H1 (cell line): ENCODE data around the gene EWSR1. TPM values are rescaled to one million over a fixed set of nuclear protein-coding genes. Genes with fewer than 3 reads are reported as not detected.

Experiments
- CTCF ChIA-PET: fragments of 300-600 bp; sonication (Branson Sonifier 250); formaldehyde crosslinking; loops from one replicate; lab custom pipeline; 2021; ENCODE audit not compliant: partially characterized antibody; lab: Charles Lee
- POLR2A ChIA-PET: fragments of 300-600 bp; sonication (Branson Sonifier 250); formaldehyde crosslinking; loops from one replicate; lab custom pipeline; 2021; ENCODE audit warnings: inconsistent platforms; ENCODE audit not compliant: partially characterized antibody; lab: Charles Lee
- DNase-seq, 2 experiments: peaks; one replicate each; pipeline versions ENCODE4 v3.0.0 to v3.0.0-alpha.2; 2010 to 2022; ENCODE audit warnings: low spot score in 2 of 2, low read depth in 1 of 2, mixed read lengths in 1 of 2
- FAIRE-seq: peaks from 2 replicates; lab custom pipeline; 2011; peaks lifted over from hg19 to GRCh38; lab: Jason Lieb, UNC
- H2AFZ ChIP-seq: 2 replicates; pipeline ENCODE4 v1.8.1; 2012; ENCODE audit warnings: low read length, inconsistent platforms
- H2AK5ac ChIP-seq: 2 replicates; pipeline ENCODE4 v1.6.1; 2013; ENCODE audit warnings: low read depth, low read length
- H2BK120ac ChIP-seq: replicated peaks from 2 replicates; pipeline ENCODE3; 2013; ENCODE audit warnings: low read depth, low read length, inconsistent platforms
- H2BK12ac ChIP-seq: 2 replicates; pipeline ENCODE4 v1.6.1; 2013; ENCODE audit warnings: low read depth, low read length
- H2BK15ac ChIP-seq: 2 replicates; pipeline ENCODE4 v1.6.1; 2013; ENCODE audit warnings: low read length
- H2BK20ac ChIP-seq: 2 replicates; pipeline ENCODE4 v1.6.1; 2013; ENCODE audit warnings: low read length
- H2BK5ac ChIP-seq: 2 replicates; pipeline ENCODE4 v1.6.1; 2013; ENCODE audit warnings: low read depth, low read length
- H3K14ac ChIP-seq: 2 replicates; pipeline ENCODE4 v1.6.1; 2013; ENCODE audit warnings: inconsistent platforms; ENCODE audit not compliant: insufficient read length
- H3K18ac ChIP-seq: 2 replicates; pipeline ENCODE4 v1.6.1; 2013; ENCODE audit warnings: low read length; ENCODE audit errors: extremely low read depth
- H3K23ac ChIP-seq: 2 replicates; pipeline ENCODE4 v1.6.1; 2013; ENCODE audit warnings: inconsistent platforms; ENCODE audit not compliant: insufficient read length
- H3K23me2 ChIP-seq: 2 replicates; pipeline ENCODE4 v1.6.1; 2013; ENCODE audit warnings: low read depth, low read length
- H3K27ac ChIP-seq: 2 replicates; pipeline ENCODE4 v1.6.1; 2011; ENCODE audit warnings: low read depth, low read length, inconsistent platforms
- H3K27me3 ChIP-seq, 4 experiments: replicated peaks in 1 of 4; 1 replicate in 1 of 4; 2 replicates in 3 of 4; pipeline versions ENCODE4 v1.6.1 to v1.8.1; 2011 to 2013; ENCODE audit warnings: low read length in 3 of 4, mild to moderate bottlenecking in 3 of 4, inconsistent platforms in 2 of 4, mixed read lengths in 2 of 4, moderate library complexity in 1 of 4; ENCODE audit not compliant: control insufficient read depth in 3 of 4, insufficient read depth in 3 of 4; ENCODE audit errors: extremely low read depth in 1 of 4
- H3K36me3 ChIP-seq, 4 experiments: 2 replicates each; pipeline versions ENCODE4 v1.6.1 to v1.8.1; 2011 to 2013; ENCODE audit warnings: mild to moderate bottlenecking in 4 of 4, low read length in 3 of 4, moderate library complexity in 2 of 4, control low read depth in 1 of 4, inconsistent platforms in 1 of 4; ENCODE audit not compliant: insufficient read depth in 4 of 4, control insufficient read depth in 2 of 4
- H3K4ac ChIP-seq: replicated peaks from 2 replicates; pipeline ENCODE3; 2013; ENCODE audit warnings: low read length, low read depth, mixed read lengths, inconsistent platforms; ENCODE audit not compliant: insufficient read length
- H3K4me1 ChIP-seq, 4 experiments: replicated peaks in 1 of 4; 1 replicate in 1 of 4; 2 replicates in 3 of 4; pipeline versions ENCODE4 v1.6.1 to v1.8.1; 2011 to 2013; ENCODE audit warnings: low read length in 3 of 4, inconsistent platforms in 2 of 4, mixed read lengths in 1 of 4; ENCODE audit not compliant: insufficient read depth in 4 of 4, control insufficient read depth in 3 of 4
- H3K4me2 ChIP-seq, 2 experiments: 2 replicates each; pipeline versions ENCODE4 v1.6.1 to v1.8.1; 2011 to 2013; ENCODE audit warnings: low read depth in 2 of 2, low read length in 2 of 2, control low read depth in 1 of 2, inconsistent platforms in 1 of 2, mild to moderate bottlenecking in 1 of 2; ENCODE audit not compliant: insufficient read depth in 1 of 2
- H3K4me3 ChIP-seq, 4 experiments: fragments of 200-600, 300-600 bp in 1 of 4; sonication (generic), shearing (Covaris generic), sonication (Bioruptor Twin) in 1 of 4; 2 replicates each; pipeline versions ENCODE4 v1.5.1 to v1.8.1; 2011 to 2016; ENCODE audit warnings: low read length in 4 of 4, low read depth in 3 of 4, control low read depth in 2 of 4, inconsistent platforms in 2 of 4, mild to moderate bottlenecking in 2 of 4, mixed read lengths in 1 of 4, moderate library complexity in 1 of 4; ENCODE audit not compliant: insufficient read depth in 2 of 4; ENCODE audit errors: extremely low read depth in 1 of 4
- H3K56ac ChIP-seq: replicated peaks from 2 replicates; pipeline ENCODE3; 2013; ENCODE audit warnings: low read depth, mild to moderate bottlenecking, mixed read lengths, low read length, inconsistent platforms; ENCODE audit not compliant: insufficient read length
- H3K79me1 ChIP-seq: 2 replicates; pipeline ENCODE4 v1.6.1; 2013; ENCODE audit warnings: low read depth, low read length, control low read depth
- H3K79me2 ChIP-seq, 2 experiments: 2 replicates each; pipeline versions ENCODE4 v1.6.1 to v1.8.1; 2012 to 2013; ENCODE audit warnings: low read length in 2 of 2, mild to moderate bottlenecking in 2 of 2, inconsistent platforms in 1 of 2; ENCODE audit not compliant: insufficient read depth in 2 of 2, control insufficient read depth in 1 of 2
- H3K9ac ChIP-seq, 4 experiments: replicated peaks in 1 of 4; 1 replicate in 1 of 4; 2 replicates in 3 of 4; pipeline versions ENCODE4 v1.6.1 to v1.8.1; 2011 to 2013; ENCODE audit warnings: low read depth in 3 of 4, low read length in 3 of 4, control low read depth in 2 of 4, mild to moderate bottlenecking in 2 of 4, moderate library complexity in 2 of 4, inconsistent platforms in 1 of 4; ENCODE audit errors: extremely low read depth in 1 of 4
- H3K9me3 ChIP-seq, 2 experiments: 2 replicates each; pipeline versions ENCODE4 v1.6.1 to v1.8.1; 2012 to 2013; ENCODE audit warnings: mild to moderate bottlenecking in 2 of 2, moderate library complexity in 2 of 2, control low read depth in 1 of 2, inconsistent platforms in 1 of 2, low read depth in 1 of 2, low read length in 1 of 2, mixed read lengths in 1 of 2; ENCODE audit not compliant: insufficient read depth in 2 of 2
- H4K20me1 ChIP-seq, 2 experiments: replicated peaks in 1 of 2; 2 replicates each; pipeline versions ENCODE3 to v1.8.1; 2011 to 2013; ENCODE audit warnings: inconsistent platforms in 2 of 2, low read length in 2 of 2, mild to moderate bottlenecking in 1 of 2; ENCODE audit not compliant: insufficient read depth in 2 of 2, control insufficient read depth in 1 of 2
- H4K5ac ChIP-seq: 2 replicates; pipeline ENCODE4 v1.6.1; 2013; ENCODE audit warnings: low read length, low read depth, mixed read lengths, inconsistent platforms; ENCODE audit not compliant: insufficient read length
- H4K8ac ChIP-seq: 2 replicates; pipeline ENCODE4 v1.8.0; 2013; ENCODE audit warnings: mild to moderate bottlenecking, moderate library complexity, low read length, inconsistent platforms; ENCODE audit not compliant: insufficient read depth; ENCODE audit errors: extremely low read depth
- H4K91ac ChIP-seq: replicated peaks from 2 replicates; pipeline ENCODE3; 2013; ENCODE audit warnings: low read length, mixed read lengths, inconsistent platforms; ENCODE audit not compliant: insufficient read length
- ASH2L ChIP-seq: fragments of 200-600, 300-600 bp; sonication (generic); IDR thresholded peaks from one replicate; pipeline ENCODE4 v1.7.1; 2017; ENCODE audit warnings: low read length
- BCL11A ChIP-seq, 2 experiments: IDR thresholded peaks; one replicate each; pipeline ENCODE4 v1.6.1; 2011; ENCODE audit warnings: low read depth in 2 of 2, low read length in 2 of 2, mild to moderate bottlenecking in 2 of 2
- BRCA1 ChIP-seq: IDR thresholded peaks from 2 replicates; pipeline ENCODE4 v1.6.1; 2012; ENCODE audit warnings: low read depth, low read length, improper control_type of control experiment
- CEBPB ChIP-seq: IDR thresholded peaks from 2 replicates; pipeline ENCODE4 v1.6.1; 2012; ENCODE audit warnings: low read depth, low read length
- EGR1 ChIP-seq: IDR thresholded peaks from 2 replicates; pipeline ENCODE4 v1.6.1; 2011; ENCODE audit warnings: low read depth, low read length, borderline replicate concordance
- GABPA ChIP-seq: IDR thresholded peaks from 2 replicates; pipeline ENCODE4 v1.6.1; 2011; ENCODE audit warnings: mild to moderate bottlenecking, low read length, moderate library complexity, borderline replicate concordance; ENCODE audit not compliant: insufficient read depth
- GTF2F1 ChIP-seq: IDR thresholded peaks from 2 replicates; pipeline ENCODE4 v1.6.1; 2012; ENCODE audit warnings: low read depth, low read length, improper control_type of control experiment, borderline replicate concordance
- JUN ChIP-seq: IDR thresholded peaks from 2 replicates; pipeline ENCODE4 v1.6.1; 2011; ENCODE audit warnings: low read depth, mild to moderate bottlenecking, improper control_type of control experiment, low read length
- JUND ChIP-seq: IDR thresholded peaks from 2 replicates; pipeline ENCODE4 v1.6.1; 2011; ENCODE audit warnings: mild to moderate bottlenecking, improper control_type of control experiment, low read length
- KDM5A ChIP-seq: fragments of 200-600 bp; IDR thresholded peaks from 2 replicates; pipeline ENCODE4 v1.7.1; 2012; ENCODE audit warnings: mild to moderate bottlenecking, low read length, inconsistent platforms, mixed read lengths
- NRF1 ChIP-seq: IDR thresholded peaks from 2 replicates; pipeline ENCODE4 v1.6.1; 2011; ENCODE audit warnings: mild to moderate bottlenecking, low read depth, low read length, improper control_type of control experiment
- PHF8 ChIP-seq: fragments of 200-600 bp; sonication (generic); conservative IDR thresholded peaks from 2 replicates; pipeline ENCODE4 v1.7.1; 2012; ENCODE audit warnings: low read depth, mild to moderate bottlenecking, inconsistent platforms, low read length, moderate library complexity
- RBBP5 ChIP-seq: IDR thresholded peaks from 2 replicates; pipeline ENCODE4 v1.7.1; 2012; ENCODE audit warnings: low read depth, mild to moderate bottlenecking, inconsistent platforms, low read length, moderate library complexity, borderline replicate concordance
- SAP30 ChIP-seq: fragments of 300-600 bp; sonication (generic); IDR thresholded peaks from 2 replicates; pipeline ENCODE4 v1.7.1; 2012; ENCODE audit warnings: low read length, moderate library complexity, mild to moderate bottlenecking, inconsistent platforms; ENCODE audit not compliant: insufficient read depth, insufficient replicate concordance
- TCF12 ChIP-seq: IDR thresholded peaks from 2 replicates; pipeline ENCODE4 v1.6.1; 2011; ENCODE audit warnings: low read depth, mild to moderate bottlenecking, low read length
- WGBS, 2 experiments: shearing (Covaris generic) in 1 of 2; methylation state at CpG; one replicate each; pipeline versions ENCODE4 v1.1.6 to v1.1.7; 2013 to 2015; ENCODE audit warnings: low lambda C conversion rate in 2 of 2, mixed read lengths in 2 of 2, inconsistent platforms in 1 of 2, low coverage in 1 of 2, missing lambda C conversion rate in 1 of 2; ENCODE audit not compliant: insufficient replicate concordance in 2 of 2, insufficient coverage in 1 of 2, insufficient read length in 1 of 2; ENCODE audit errors: extremely low coverage in 1 of 2, missing lambda C conversion rate in 1 of 2; 5-methylcytosine and 5-hydroxymethylcytosine counted together
- polyA plus RNA-seq, 7 experiments: library from polyadenylated mRNA; depleted of rRNA in 3 of 7; stranded (reverse) in 5 of 7; unstranded in 2 of 7; fragments of >200 nt in 5 of 7; fragments of 200-250 nt in 2 of 7; gene quantifications; 1 replicate in 5 of 7; 2 replicates in 1 of 7; 4 replicates in 1 of 7; pipeline versions ENCODE4 v1.2.1 to v1.2.3, GENCODE V29; 2011 to 2013; ENCODE audit warnings: missing spikeins in 2 of 7, mixed read lengths in 2 of 7
- total RNA-seq: library from RNA; stranded (reverse); fragmentation: NEBNext Ultra II Directional; extraction: Animal tissue kit (Norgen Biotek cat#: 25700); gene quantifications from 2 replicates; pipeline ENCODE4 v1.2.1, GENCODE V29; 2021

Gene EWSR1
- total and polyA plus RNA-seq, 2 of the 8 experiments (the other 6 are each of a cell fraction or from before 2014, with no cell fraction given), result 387 to 930 TPM

DNA sequence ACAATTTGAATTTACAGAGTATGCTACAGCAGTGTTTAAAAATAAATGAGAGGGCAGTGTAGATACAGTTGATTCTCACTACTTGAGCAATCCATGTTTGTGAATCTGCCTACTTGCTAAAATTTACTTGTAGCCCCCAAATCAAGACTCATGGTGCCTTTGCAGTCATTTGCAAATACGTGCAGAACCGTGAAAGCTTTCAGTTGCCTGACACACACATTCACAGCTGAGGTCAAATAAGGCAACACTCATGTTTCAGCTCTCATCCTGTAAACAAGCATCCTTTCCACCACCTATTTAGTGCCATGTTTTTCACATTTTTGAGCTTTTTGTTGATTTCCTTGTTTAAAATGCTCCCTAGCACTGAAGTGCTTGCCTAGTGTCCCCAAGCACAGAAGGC lies 80.0 kb downstream of the EWSR1 start:
- Histone ChIP-seq H2BK120ac (no peak overlapping the region), H2BK20ac (no peak overlapping the region), H3K23ac (no peak overlapping the region), H3K79me2 (no peaks in the 10 kb centered on the region), H3K4me3 (no peak overlapping the region), H2BK12ac (no peak overlapping the region), H2BK15ac (no peak overlapping the region), H2BK5ac (no peak overlapping the region), H3K18ac (no peak overlapping the region), H4K20me1 (peaks cover 3 to 11% of the 10 kb centered on the region in 2 experiments), H3K4me2 (no peak overlapping the region), H3K56ac (no peak overlapping the region), H2AK5ac (no peak overlapping the region), H4K91ac (no peak overlapping the region), H3K36me3 (peaks cover 18 to 40% (median 36%) of the 10 kb centered on the region in 4 experiments; a peak in 7 of 8 replicates), H4K5ac (no peak overlapping the region), H3K4ac (no peak overlapping the region), H3K23me2 (no peaks in the 10 kb centered on the region), H2AFZ (no peak overlapping the region), H3K9ac (no peak overlapping the region; a peak in 1 of 7 replicates), H3K4me1 (no peaks in the 10 kb centered on the region), H3K9me3 (no peaks in the 10 kb centered on the region), H3K79me1 (no peaks in the 10 kb centered on the region), H3K27me3 (no peaks in the 10 kb centered on the region), H4K8ac (no peak overlapping the region), H3K14ac (no peak overlapping the region), H3K27ac (no peak overlapping the region)
- FAIRE-seq (no peak), DNase-seq (no peak)
- CTCF ChIA-PET, result interaction anchor here (2.4 kb wide), 1 partner anchor 11 kb away, joined by 8 read pairs; no protein-coding TSS in a partner anchor
- 95% methylated on average over 2 of the region's 2 CpGs; no CpG with 5 or more reads in 1 of the 2 experiments for WGBS, 2 experiments
- POLR2A ChIA-PET, result interaction anchor here (0.9 to 2.4 kb wide), 3 partner anchors 11 to 22 kb away, joined by 3 to 7 read pairs (median 3); no protein-coding TSS in a partner anchor
- TF ChIP-seq BCL11A (IDR thresholded peaks at IDR 0.05; ENCODE audit: low read depth in 2 of 2, low read length in 2 of 2), result no peak
- TF ChIP-seq JUN, result no peak
- TF ChIP-seq BRCA1, result no peak
- TF ChIP-seq GTF2F1, result no peak
- no peak for TF ChIP-seq SAP30
- TF ChIP-seq ASH2L, result no peak
- no peak for TF ChIP-seq CEBPB
- TF ChIP-seq TCF12, result no peak
- TF ChIP-seq JUND, result no peak
- TF ChIP-seq KDM5A, result no peak
- no peak for TF ChIP-seq EGR1
- no peak for TF ChIP-seq PHF8
- TF ChIP-seq GABPA, result no peak
- TF ChIP-seq NRF1, result no peak
- TF ChIP-seq RBBP5, result no peak
